Activated CD4-positive, alpha-beta T cell treated with anti-CD3 and anti-CD28 coated beads, Interleukin-2, amount 10 ng/mL, durations not matched to agents 24 days and 14 days (primary cell): ENCODE measurements around the gene SLC13A2. TPM values are rescaled to one million over a fixed set of nuclear protein-coding genes. Genes with fewer than 3 reads are reported as not detected.
"Not testable (repeated sequence)": the region's sequence is repeated elsewhere in the genome, so short reads cannot be mapped to it uniquely, and the experiment has no call there.

Source experiments
- DNase-seq: peaks from one replicate; pipeline ENCODE4 v3.0.0; 2022
- H3K27ac Mint-ChIP-seq: one replicate; pipeline ENCODE4 v1.8.0; 2022; ENCODE audit warnings: mild to moderate bottlenecking, mixed read lengths
- H3K27me3 Mint-ChIP-seq: one replicate; pipeline ENCODE4 v1.8.0; 2022; ENCODE audit warnings: mixed read lengths
- H3K36me3 Mint-ChIP-seq: one replicate; pipeline ENCODE4 v1.8.0; 2022; ENCODE audit warnings: low read depth, mild to moderate bottlenecking, mixed read lengths
- H3K4me1 Mint-ChIP-seq: one replicate; pipeline ENCODE4 v1.8.0; 2021; ENCODE audit warnings: mixed read lengths
- H3K4me3 Mint-ChIP-seq: one replicate; pipeline ENCODE4 v1.8.0; 2022; ENCODE audit warnings: mild to moderate bottlenecking, moderate library complexity, mixed read lengths
- H3K9me3 Mint-ChIP-seq: one replicate; pipeline ENCODE4 v1.8.0; 2021; ENCODE audit warnings: mixed read lengths
- intact Hi-C: fragments of 100-400 bp; cut with micrococcal nuclease; formaldehyde crosslinking; loops from one replicate; pipeline ENCODE4 v1.15.1; 2023
- total RNA-seq: library from RNA; stranded (reverse); gene quantifications from 2 replicates; pipeline ENCODE4 v1.2.3, GENCODE V29; 2022

The SLC13A2 gene
- total RNA-seq: not detected in 2 replicates

GRCh38 chr17:28473542-28473941 lies at the start of gene SLC13A2:
TSS of gene SLC13A2 (plus strand) at chr17:28473644. CDS start at chr17:28473713, 69 bp downstream.
- Mint-ChIP-seq H3K36me3 (no peaks in the 10 kb centered on the region), H3K9me3 (no peaks in the 10 kb centered on the region), H3K4me1 (peaks cover 20% of the 10 kb centered on the region), H3K27ac (peak within 1 kb of the TSS; percentile 7), H3K27me3 (no peaks in the 10 kb centered on the region), H3K4me3 (no peak within 1 kb of the TSS)
- intact Hi-C loops: no loop called here
- DNase-seq: no peak

- DNase-seq: no peak
- intact Hi-C loops: no loop called here
- Mint-ChIP-seq H3K36me3 (no peaks in the 10 kb centered on the region), H3K4me1 (no peaks in the 10 kb centered on the region), H3K27ac (no peak overlapping the region), H3K27me3 (peaks cover 9% of the 10 kb centered on the region), H3K9me3 (no peaks in the 10 kb centered on the region), H3K4me3 (no peak overlapping the region)
These were observed 48.2 kb upstream of the SLC13A2 start for GRCh38 chr17:28425206-28425605.

- peaks cover 13% of the 10 kb centered on the region for H3K27me3 Mint-ChIP-seq
- no peak for DNase-seq
- no peaks in the 10 kb centered on the region for H3K9me3 Mint-ChIP-seq
- no peak overlapping the region for H3K27ac Mint-ChIP-seq
- intact Hi-C loops: no loop called here
- no peaks in the 10 kb centered on the region for H3K36me3 Mint-ChIP-seq
- no peaks in the 10 kb centered on the region for H3K4me1 Mint-ChIP-seq
- no peak overlapping the region for H3K4me3 Mint-ChIP-seq
These were observed 47.3 kb upstream of the SLC13A2 start for GRCh38 chr17:28426081-28426519.

- H3K27ac Mint-ChIP-seq: no peak overlapping the region
- no peaks in the 10 kb centered on the region for H3K36me3 Mint-ChIP-seq
- DNase-seq: no peak
- H3K27me3 Mint-ChIP-seq: peaks cover 18% of the 10 kb centered on the region
- H3K9me3 Mint-ChIP-seq: no peaks in the 10 kb centered on the region
- intact Hi-C loops: no loop called here
- H3K4me1 Mint-ChIP-seq: no peaks in the 10 kb centered on the region
- no peak overlapping the region for H3K4me3 Mint-ChIP-seq
These were observed 46.1 kb upstream of the SLC13A2 start for GRCh38 chr17:28427371-28427770.

GRCh38 chr17:28427982-28428381 lies 45.5 kb upstream of the SLC13A2 start:
- H3K27ac Mint-ChIP-seq, H3K4me1 Mint-ChIP-seq, H3K9me3 Mint-ChIP-seq, DNase-seq, intact Hi-C loops, H3K36me3 Mint-ChIP-seq, H3K4me3 Mint-ChIP-seq: not testable (repeated sequence)
- peaks cover 21% of the 10 kb centered on the region for H3K27me3 Mint-ChIP-seq

- Mint-ChIP-seq H3K27me3 (peaks cover 30% of the 10 kb centered on the region), H3K36me3 (no peaks in the 10 kb centered on the region), H3K4me3 (no peak overlapping the region), H3K27ac (no peak overlapping the region), H3K4me1 (no peaks in the 10 kb centered on the region), H3K9me3 (no peaks in the 10 kb centered on the region)
- intact Hi-C loops: no loop called here
- no peak for DNase-seq
These were observed 39.7 kb upstream of the SLC13A2 start for GRCh38 chr17:28433721-28434120.

- H3K27ac Mint-ChIP-seq, H3K4me3 Mint-ChIP-seq, DNase-seq, H3K9me3 Mint-ChIP-seq, intact Hi-C loops, H3K4me1 Mint-ChIP-seq, H3K36me3 Mint-ChIP-seq: not testable (repeated sequence)
- peaks cover 30% of the 10 kb centered on the region for H3K27me3 Mint-ChIP-seq
These were observed 39.1 kb upstream of the SLC13A2 start for GRCh38 chr17:28434326-28434725.

GRCh38 chr17:28443901-28444638 lies 29.4 kb upstream of the SLC13A2 start:
- H3K36me3 Mint-ChIP-seq: no peaks in the 10 kb centered on the region
- no peak overlapping the region for H3K27ac Mint-ChIP-seq
- H3K4me3 Mint-ChIP-seq: no peak overlapping the region
- H3K9me3 Mint-ChIP-seq: no peaks in the 10 kb centered on the region
- DNase-seq: no peak
- H3K4me1 Mint-ChIP-seq: no peaks in the 10 kb centered on the region
- intact Hi-C loops: no loop called here
- peaks cover 9% of the 10 kb centered on the region for H3K27me3 Mint-ChIP-seq

GRCh38 chr17:28446716-28447395 lies 26.6 kb upstream of the SLC13A2 start:
- no peak overlapping the region for H3K4me3 Mint-ChIP-seq
- no peaks in the 10 kb centered on the region for H3K36me3 Mint-ChIP-seq
- no peaks in the 10 kb centered on the region for H3K9me3 Mint-ChIP-seq
- peaks cover 25% of the 10 kb centered on the region for H3K27me3 Mint-ChIP-seq
- intact Hi-C loops: no loop called here
- no peak for DNase-seq
- no peak overlapping the region for H3K27ac Mint-ChIP-seq
- H3K4me1 Mint-ChIP-seq: no peaks in the 10 kb centered on the region

- H3K9me3 Mint-ChIP-seq: no peaks in the 10 kb centered on the region
- intact Hi-C loops: no loop called here
- H3K4me1 Mint-ChIP-seq: no peaks in the 10 kb centered on the region
- no peaks in the 10 kb centered on the region for H3K36me3 Mint-ChIP-seq
- peaks cover 22% of the 10 kb centered on the region for H3K27me3 Mint-ChIP-seq
- no peak for DNase-seq
- no peak overlapping the region for H3K27ac Mint-ChIP-seq
- no peak overlapping the region for H3K4me3 Mint-ChIP-seq
These were observed 26.1 kb upstream of the SLC13A2 start for GRCh38 chr17:28447396-28447760.

- Mint-ChIP-seq H3K27ac (no peak overlapping the region), H3K27me3 (peaks cover 22% of the 10 kb centered on the region), H3K9me3 (no peaks in the 10 kb centered on the region), H3K4me1 (no peaks in the 10 kb centered on the region), H3K36me3 (no peaks in the 10 kb centered on the region), H3K4me3 (no peak overlapping the region)
- DNase-seq: no peak
- intact Hi-C loops: no loop called here
These were observed 23.6 kb upstream of the SLC13A2 start for GRCh38 chr17:28449859-28450258.

GRCh38 chr17:28457890-28458289 lies 15.6 kb upstream of the SLC13A2 start:
- Mint-ChIP-seq H3K9me3 (no peaks in the 10 kb centered on the region), H3K4me1 (no peaks in the 10 kb centered on the region), H3K27ac (no peak overlapping the region), H3K27me3 (peaks cover 3% of the 10 kb centered on the region), H3K4me3 (no peak overlapping the region), H3K36me3 (no peaks in the 10 kb centered on the region)
- intact Hi-C loops: no loop called here
- no peak for DNase-seq

- H3K9me3 Mint-ChIP-seq, H3K4me3 Mint-ChIP-seq, DNase-seq, H3K27me3 Mint-ChIP-seq, H3K4me1 Mint-ChIP-seq, H3K27ac Mint-ChIP-seq, intact Hi-C loops, H3K36me3 Mint-ChIP-seq: not testable (repeated sequence)
These were observed 14.6 kb upstream of the SLC13A2 start for GRCh38 chr17:28458881-28459280.

- H3K27ac Mint-ChIP-seq: no peak overlapping the region
- no peaks in the 10 kb centered on the region for H3K4me1 Mint-ChIP-seq
- H3K36me3 Mint-ChIP-seq: no peaks in the 10 kb centered on the region
- no peak overlapping the region for H3K4me3 Mint-ChIP-seq
- intact Hi-C loops: no loop called here
- no peaks in the 10 kb centered on the region for H3K9me3 Mint-ChIP-seq
- H3K27me3 Mint-ChIP-seq: peaks cover 9% of the 10 kb centered on the region
- DNase-seq: no peak
These were observed 12.5 kb upstream of the SLC13A2 start for GRCh38 chr17:28460901-28461300.
